HCT116 (cell line): ENCODE data around the gene NCR3LG1. TPM values are rescaled to one million over a fixed set of nuclear protein-coding genes. Genes with fewer than 3 reads are reported as not detected.

Experiments
- ATAC-seq: fragments of 200-7000 bp; cut with Tn5 transposase; 2 replicates; pipeline ENCODE4 v1.9.1; 2020; ENCODE audit warnings: mild to moderate bottlenecking, moderate library complexity
- BruUV-seq: library from RNA; stranded (reverse); fragments of 400-500 nt; replicated peaks from 2 replicates; lab custom pipeline; 2021; lab: Mats Ljungman, UMichigan
- CTCF ChIA-PET: fragments of 300-600 bp; sonication (Branson Sonifier 250); formaldehyde crosslinking; loops from one replicate; lab custom pipeline; 2021; ENCODE audit warnings: antibody characterized with exemption; lab: Charles Lee
- POLR2A ChIA-PET: fragments of 300-600, 350-600 bp; sonication (Branson Sonifier 250); formaldehyde crosslinking; loops from one replicate; lab custom pipeline; 2021; ENCODE audit warnings: antibody characterized with exemption; lab: Charles Lee
- RAD21 ChIA-PET, 2 experiments: fragments of 300-600 bp; sonication (Branson Sonifier 250); formaldehyde crosslinking; loops; one replicate each; lab custom pipeline; 2023; ENCODE audit warnings: low total read pairs in 2 of 2; ENCODE audit not compliant: uncharacterized antibody in 2 of 2, unreplicated experiment in 2 of 2, low non-redundant PET in 1 of 2; lab: Charles Lee
- DNase-seq: peaks from one replicate; pipeline ENCODE4 v3.0.0-alpha.2; 2010; ENCODE audit warnings: low read depth, low spot score
- H2AFZ ChIP-seq: fragments of 200-600 bp; shearing (Covaris generic), sonication (generic); 2 replicates; pipeline ENCODE4 v1.6.1; 2017; ENCODE audit warnings: low read depth, mixed run types, mixed read lengths, antibody characterized with exemption, low read length; ENCODE audit not compliant: poor library complexity, severe bottlenecking
- H3K27ac ChIP-seq: 2 replicates; pipeline ENCODE4 v1.5.1; 2012; ENCODE audit warnings: low read depth, low read length
- H3K27me3 ChIP-seq: fragments of 200-600 bp; sonication (generic); 2 replicates; pipeline ENCODE4 v1.6.1; 2016; ENCODE audit warnings: mixed run types, low read length, mixed read lengths; ENCODE audit not compliant: insufficient read depth
- H3K36me3 ChIP-seq, 2 experiments: fragments of 200-500 bp in 1 of 2; fragments of 200-600 bp in 1 of 2; sonication (Bioruptor generic) in 1 of 2; sonication (generic) in 1 of 2; 2 replicates each; pipeline versions ENCODE4 v1.5.1 to v1.6.1; 2014 to 2016; ENCODE audit warnings: low read length in 2 of 2, inconsistent platforms in 1 of 2, mixed read lengths in 1 of 2, mixed run types in 1 of 2; ENCODE audit not compliant: insufficient read depth in 2 of 2, control insufficient read depth in 1 of 2
- H3K4me1 ChIP-seq, 2 experiments: fragments of 200-600 bp in 1 of 2; sonication (generic) in 1 of 2; 2 replicates each; pipeline versions ENCODE4 v1.5.1 to v1.6.1; 2012 to 2017; ENCODE audit warnings: low read length in 2 of 2, inconsistent platforms in 1 of 2, mild to moderate bottlenecking in 1 of 2, mixed read lengths in 1 of 2, mixed run types in 1 of 2, moderate library complexity in 1 of 2; ENCODE audit not compliant: insufficient read depth in 2 of 2, control insufficient read depth in 1 of 2
- H3K4me2 ChIP-seq: fragments of 200-600 bp; sonication (generic); 2 replicates; pipeline ENCODE4 v1.6.1; 2017; ENCODE audit warnings: mixed run types, low read length, mixed read lengths
- H3K4me3 ChIP-seq, 2 experiments: fragments of 200-600 bp in 1 of 2; sonication (generic) in 1 of 2; replicated peaks in 1 of 2; 2 replicates each; pipeline ENCODE4 v1.5.1; 2011 to 2016; ENCODE audit warnings: low read length in 2 of 2, control low read depth in 1 of 2, low read depth in 1 of 2, mild to moderate bottlenecking in 1 of 2, mixed read lengths in 1 of 2, mixed run types in 1 of 2
- H3K79me2 ChIP-seq: fragments of 200-600 bp; sonication (generic); 2 replicates; pipeline ENCODE4 v1.6.1; 2017; ENCODE audit warnings: mild to moderate bottlenecking, mixed run types, low read length, moderate library complexity, mixed read lengths; ENCODE audit not compliant: insufficient read depth
- H3K9ac ChIP-seq: fragments of 200-600 bp; sonication (generic); 2 replicates; pipeline ENCODE4 v1.6.1; 2016; ENCODE audit warnings: low read length, mixed read lengths
- H3K9me2 ChIP-seq: fragments of 200-600 bp; sonication (generic), shearing (Covaris generic); 2 replicates; pipeline ENCODE4 v1.6.1; 2017; ENCODE audit warnings: mixed run types, mild to moderate bottlenecking, moderate library complexity; ENCODE audit not compliant: insufficient read depth
- H3K9me3 ChIP-seq, 2 experiments: fragments of 200-500 bp in 1 of 2; fragments of 200-600 bp in 1 of 2; sonication (Bioruptor generic) in 1 of 2; sonication (generic) in 1 of 2; 2 replicates each; pipeline ENCODE4 v1.6.1; 2014 to 2017; ENCODE audit warnings: low read length in 2 of 2, mixed read lengths in 2 of 2, inconsistent platforms in 1 of 2, low read depth in 1 of 2, mild to moderate bottlenecking in 1 of 2, mixed run types in 1 of 2, moderate library complexity in 1 of 2; ENCODE audit not compliant: control insufficient read depth in 1 of 2, insufficient read depth in 1 of 2
- H4K20me1 ChIP-seq: fragments of 200-600 bp; sonication (generic), shearing (Covaris generic); 2 replicates; pipeline ENCODE4 v1.6.1; 2017; ENCODE audit warnings: mixed run types, mild to moderate bottlenecking, moderate library complexity; ENCODE audit not compliant: insufficient read depth
- ATF3 ChIP-seq: IDR thresholded peaks from 2 replicates; pipeline ENCODE4 v1.6.1; 2012
- CEBPB ChIP-seq: IDR thresholded peaks from 2 replicates; pipeline ENCODE4 v1.6.1; 2012; ENCODE audit warnings: low read depth
- EGR1 ChIP-seq: IDR thresholded peaks from 2 replicates; pipeline ENCODE4 v1.6.1; 2012; ENCODE audit warnings: low read depth
- EZH2phosphoT487 ChIP-seq: fragments of 200-600 bp; IDR thresholded peaks from 2 replicates; pipeline ENCODE4 v1.6.1; 2018; ENCODE audit warnings: antibody characterized with exemption, borderline replicate concordance
- FOSL1 ChIP-seq: IDR thresholded peaks from 2 replicates; pipeline ENCODE4 v1.6.1; 2012; ENCODE audit warnings: low read depth
- JUND ChIP-seq: IDR thresholded peaks from 2 replicates; pipeline ENCODE4 v1.6.1; 2012
- POLR2A ChIP-seq: IDR thresholded peaks from 2 replicates; pipeline ENCODE4 v1.7.0; 2011; ENCODE audit warnings: borderline replicate concordance; ENCODE audit not compliant: insufficient read depth, insufficient read length; ENCODE audit errors: extremely low read depth
- RAD21 ChIP-seq: IDR thresholded peaks from 2 replicates; pipeline ENCODE4 v1.6.1; 2012; ENCODE audit warnings: low read depth, mild to moderate bottlenecking
- REST ChIP-seq: IDR thresholded peaks from 2 replicates; pipeline ENCODE4 v1.6.1; 2012; ENCODE audit warnings: low read depth
- SP1 ChIP-seq: IDR thresholded peaks from 2 replicates; pipeline ENCODE4 v1.6.1; 2012; ENCODE audit warnings: low read depth
- TCF7L2 ChIP-seq: IDR thresholded peaks from 2 replicates; pipeline ENCODE4 v1.7.0; 2011; ENCODE audit warnings: borderline replicate concordance, inconsistent platforms; ENCODE audit not compliant: insufficient read depth, insufficient read length; ENCODE audit errors: extremely low read depth
- YY1 ChIP-seq: IDR thresholded peaks from 2 replicates; pipeline ENCODE4 v1.6.1; 2011; ENCODE audit warnings: low read length, low read depth, moderate library complexity, mild to moderate bottlenecking; ENCODE audit not compliant: insufficient replicate concordance; ENCODE audit errors: extremely low read depth
- intact Hi-C: fragments of 100-400 bp; cut with micrococcal nuclease; formaldehyde crosslinking; loops from 2 replicates; pipeline ENCODE4 v1.10.0; 2022
- total RNA-seq: library from RNA; stranded (reverse); gene quantifications from one replicate; pipeline ENCODE4 v1.2.1, GENCODE V29; 2021; ENCODE audit not compliant: unreplicated experiment
- TF ChIP-seq, protein P1 (sequence below): IDR thresholded peaks from 2 replicates; pipeline ENCODE4 v1.6.1; 2012

The NCR3LG1 gene
- total RNA-seq, 1 experiment from 2014 or later: 1.5 TPM

DNA sequence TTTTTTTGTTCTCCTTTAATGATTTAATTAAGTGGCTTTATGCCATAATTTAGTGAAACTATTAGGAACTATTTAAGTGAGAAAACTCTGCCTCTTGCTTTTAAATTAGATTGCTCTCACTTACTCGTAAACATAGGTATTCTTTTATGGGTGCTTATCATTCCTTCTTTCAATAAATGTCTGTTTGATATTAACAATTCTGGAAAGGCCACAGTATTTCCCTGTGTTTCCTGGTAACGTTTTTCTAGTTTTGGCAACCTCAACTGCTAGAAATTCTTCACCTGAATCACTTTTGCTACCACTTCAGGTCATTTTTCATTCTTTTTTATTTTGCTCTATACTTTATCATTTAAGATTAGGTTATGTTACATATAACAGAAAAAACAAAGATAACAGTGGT lies 19.9 kb upstream of the NCR3LG1 start:
- Histone ChIP-seq H3K4me1 (no peaks in the 10 kb centered on the region), H3K9ac (no peak overlapping the region), H3K79me2 (no peaks in the 10 kb centered on the region), H3K27ac (no peak overlapping the region), H3K27me3 (no peaks in the 10 kb centered on the region), H3K4me2 (no peak overlapping the region), H4K20me1 (no peaks in the 10 kb centered on the region), H3K9me2 (no peaks in the 10 kb centered on the region), H3K9me3 (no peaks in the 10 kb centered on the region), H3K36me3 (no peaks in the 10 kb centered on the region; a peak in 1 of 4 replicates), H3K4me3 (no peak overlapping the region), H2AFZ (no peak overlapping the region)
- ChIA-PET CTCF (no interaction called here), RAD21 (no interaction called here), POLR2A (no interaction called here)
- no peak for DNase-seq
- intact Hi-C loops: no loop called here
- ATAC-seq: no peak
- TF ChIP-seq JUND (no peak), YY1 (no peak), RAD21 (no peak), ATF3 (no peak), POLR2A (no peak), CEBPB (no peak), FOSL1 (no peak), EGR1 (no peak), SP1 (no peak), REST (no peak), TCF7L2 (no peak), EZH2phosphoT487 (no peak)
- TF ChIP-seq, protein P1, sequence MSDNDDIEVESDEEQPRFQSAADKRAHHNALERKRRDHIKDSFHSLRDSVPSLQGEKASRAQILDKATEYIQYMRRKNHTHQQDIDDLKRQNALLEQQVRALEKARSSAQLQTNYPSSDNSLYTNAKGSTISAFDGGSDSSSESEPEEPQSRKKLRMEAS: no peak
- no TSS peak for BruUV-seq
